Lung microvascular endothelial cell (primary cell): Measurements from ENCODE around the gene FHIT. TPM values are rescaled to one million over a fixed set of nuclear protein-coding genes. Genes with fewer than 3 reads are reported as not detected.

Experiments
- DNase-seq, 2 donors: peaks; one replicate each; pipeline versions ENCODE4 v3.0.0 to v3.0.0-alpha.2; 2010; ENCODE audit warnings: low read depth in 2 of 2
- total RNA-seq: library from RNA; depleted of rRNA; stranded (reverse); fragments of >200 nt; gene quantifications from 2 replicates; pipeline ENCODE4 v1.2.1, GENCODE V29; 2014

FHIT gene
- total RNA-seq, 1 donor from 2014 or later: 0.79 TPM

DNA sequence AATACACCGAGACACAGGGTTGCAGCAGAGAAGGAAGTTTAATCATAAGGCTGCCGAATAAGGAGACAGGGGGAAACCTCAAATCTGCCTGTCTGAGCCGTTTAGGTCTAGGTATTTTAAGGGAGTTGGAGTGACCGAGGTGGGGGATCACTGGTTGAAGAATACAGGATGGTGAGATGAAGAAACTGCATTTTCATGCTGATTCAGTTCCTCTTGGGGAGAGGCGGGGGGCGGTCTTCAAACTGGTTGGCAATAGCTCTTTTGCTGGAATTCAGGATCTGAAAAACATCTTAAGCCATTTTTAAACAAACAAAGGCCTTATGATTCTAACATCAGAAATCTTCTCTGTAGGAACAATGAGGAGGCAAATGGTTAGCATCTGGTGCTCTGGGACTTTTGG lies 1502.0 kb downstream of the FHIT start:
- DNase-seq: no peak

DNA sequence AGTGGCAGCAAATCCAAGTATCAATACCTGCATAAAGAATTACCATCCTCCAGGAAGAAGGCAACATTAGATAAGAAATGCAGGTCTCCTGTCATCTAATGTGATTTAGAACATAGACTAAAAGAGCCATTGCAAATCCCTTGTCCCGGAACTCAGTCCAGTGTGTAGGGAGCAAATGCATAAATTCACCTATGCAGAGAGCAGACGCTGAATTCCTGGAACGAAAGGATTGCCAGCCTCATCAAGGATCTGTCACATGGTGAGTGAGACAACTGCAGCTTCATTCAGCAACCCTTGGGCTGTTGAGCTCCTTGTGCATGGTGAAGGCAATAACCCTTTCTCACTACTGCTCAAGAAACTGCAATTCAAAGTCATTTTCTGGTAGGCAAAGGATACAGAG lies 1504.7 kb downstream of the FHIT start:
- no peak for DNase-seq

DNA sequence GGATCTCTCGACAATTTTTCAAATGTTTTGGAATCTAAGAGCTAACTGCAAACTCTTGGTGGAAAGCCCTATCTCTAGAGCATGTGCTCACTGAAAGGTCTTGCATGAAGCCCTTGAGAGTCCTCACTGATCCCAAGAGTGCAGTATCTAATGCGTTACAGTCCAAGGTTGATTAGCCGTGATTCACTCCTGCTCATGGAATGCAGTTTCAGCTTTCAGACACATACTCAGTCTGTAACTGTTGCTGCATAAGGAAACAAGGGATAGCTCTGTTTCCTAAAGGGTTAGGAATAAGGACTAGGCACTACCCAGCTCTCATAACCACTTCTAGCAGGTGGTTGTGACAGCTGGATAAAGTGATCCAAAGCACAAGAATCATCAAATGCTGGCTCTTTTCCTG lies 1514.0 kb downstream of the FHIT start:
- DNase-seq: no peak

DNA sequence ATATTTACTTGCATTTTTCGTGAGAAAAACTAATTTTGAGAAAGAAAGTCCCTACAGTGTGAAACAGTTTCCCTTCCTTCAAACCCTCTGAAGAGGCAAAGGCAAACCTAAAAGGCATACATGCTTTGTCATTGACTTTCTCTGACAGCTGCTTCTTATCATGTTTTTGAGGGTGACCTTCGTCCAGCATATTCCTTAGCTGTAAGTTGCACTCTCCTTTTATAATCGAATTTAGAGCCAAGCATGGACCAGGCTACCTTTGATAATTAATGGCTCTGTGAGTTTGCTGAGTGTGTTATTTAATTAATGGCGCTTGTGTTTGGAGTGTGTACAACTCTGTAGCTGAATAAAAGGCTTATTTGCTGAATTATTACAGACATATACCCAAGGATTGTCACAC lies 1517.2 kb downstream of the FHIT start:
- DNase-seq: no peak

DNA sequence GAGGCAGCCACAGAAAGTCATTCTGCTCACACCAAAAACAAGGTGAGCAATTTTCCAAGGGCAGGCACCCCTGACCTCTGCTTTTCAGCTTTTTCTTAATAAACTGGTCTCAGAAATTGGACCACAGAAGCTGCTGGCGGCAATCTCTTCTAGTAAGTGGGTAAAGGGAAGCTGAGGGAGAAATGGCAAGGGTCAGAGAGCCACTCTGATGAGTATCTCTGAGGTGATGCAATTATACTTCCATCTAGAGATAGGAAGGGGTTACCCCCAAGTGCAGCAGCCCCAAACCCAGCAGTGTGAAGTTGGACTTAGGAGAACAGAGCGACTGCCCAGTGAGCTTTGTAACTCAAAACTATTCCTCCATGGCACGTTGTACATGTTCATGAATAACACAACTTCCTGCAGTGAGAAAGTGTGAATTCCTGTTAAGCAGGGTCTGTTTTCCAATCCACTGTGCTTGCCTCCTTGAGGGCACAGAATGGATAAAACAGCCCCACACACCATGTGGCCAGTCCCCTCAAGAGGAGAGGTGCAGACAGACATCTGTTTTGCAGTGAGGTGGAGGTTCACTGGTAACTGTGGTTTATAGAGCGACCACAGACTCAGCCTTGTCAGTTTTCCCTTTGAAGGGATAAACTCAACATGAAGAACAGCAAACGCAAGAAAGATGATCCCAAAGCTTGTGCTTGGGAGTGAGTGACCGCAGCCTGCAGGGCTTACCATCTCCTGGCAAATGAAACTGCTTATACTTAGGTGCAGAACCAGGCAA lies 1518.0 kb downstream of the FHIT start:
- DNase-seq: no peak

DNA sequence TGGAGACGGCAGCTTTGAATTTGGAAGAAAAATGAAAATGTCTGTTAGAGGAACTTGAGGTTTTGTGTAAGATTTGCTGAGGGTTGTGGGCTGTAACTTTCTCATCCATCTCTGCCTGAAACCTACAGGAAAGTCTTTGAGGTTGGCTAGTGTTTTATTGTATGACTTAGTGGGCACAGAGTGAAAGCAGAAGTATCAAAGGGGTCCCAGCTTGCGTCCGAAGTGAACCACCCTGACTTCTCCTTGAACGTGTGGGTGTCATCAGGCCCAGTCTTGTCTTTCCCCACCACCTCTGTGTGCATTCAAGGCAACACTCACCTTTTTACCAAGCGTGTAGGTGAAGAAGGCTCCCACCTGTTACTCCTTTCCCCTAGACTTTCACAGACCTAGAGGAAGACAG lies 1519.3 kb downstream of the FHIT start:
- DNase-seq: no peak

DNA sequence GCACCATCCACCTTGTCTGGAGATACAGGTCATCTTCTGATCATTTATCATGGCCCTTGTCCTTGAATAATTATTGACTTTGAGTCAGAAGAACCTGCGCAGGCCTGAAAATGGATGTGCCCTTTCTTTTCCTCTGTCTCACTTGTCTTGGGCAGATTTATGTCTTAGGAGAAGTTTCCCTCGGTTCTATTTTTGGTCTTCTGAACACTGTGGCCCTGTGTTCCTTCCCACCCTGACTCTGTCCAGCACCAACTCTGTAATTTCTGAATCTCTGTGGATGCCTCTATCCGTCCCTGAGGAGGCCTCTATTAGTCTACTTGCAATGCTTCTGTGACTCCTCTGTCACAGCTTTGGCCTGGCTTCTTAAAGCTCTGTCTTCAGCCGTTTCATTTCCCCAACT lies 1520.7 kb downstream of the FHIT start:
- DNase-seq: no peak

DNA sequence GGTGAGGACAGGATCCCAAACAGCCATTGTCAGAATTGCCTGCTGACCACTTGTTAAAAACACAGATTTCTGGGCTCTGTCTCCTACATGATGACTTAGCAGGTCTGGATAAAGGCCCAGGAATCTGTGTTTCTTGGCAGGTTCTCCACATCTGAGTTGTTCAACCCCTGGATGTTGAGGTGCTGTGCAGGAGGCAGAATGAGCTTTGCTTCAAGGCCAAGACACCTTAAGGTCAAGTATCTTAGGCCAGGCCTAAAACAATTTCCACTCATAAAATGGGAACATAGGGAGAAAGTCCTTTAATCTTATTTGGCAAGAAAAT lies 1522.7 kb downstream of the FHIT start:
- DNase-seq: no peak

DNA sequence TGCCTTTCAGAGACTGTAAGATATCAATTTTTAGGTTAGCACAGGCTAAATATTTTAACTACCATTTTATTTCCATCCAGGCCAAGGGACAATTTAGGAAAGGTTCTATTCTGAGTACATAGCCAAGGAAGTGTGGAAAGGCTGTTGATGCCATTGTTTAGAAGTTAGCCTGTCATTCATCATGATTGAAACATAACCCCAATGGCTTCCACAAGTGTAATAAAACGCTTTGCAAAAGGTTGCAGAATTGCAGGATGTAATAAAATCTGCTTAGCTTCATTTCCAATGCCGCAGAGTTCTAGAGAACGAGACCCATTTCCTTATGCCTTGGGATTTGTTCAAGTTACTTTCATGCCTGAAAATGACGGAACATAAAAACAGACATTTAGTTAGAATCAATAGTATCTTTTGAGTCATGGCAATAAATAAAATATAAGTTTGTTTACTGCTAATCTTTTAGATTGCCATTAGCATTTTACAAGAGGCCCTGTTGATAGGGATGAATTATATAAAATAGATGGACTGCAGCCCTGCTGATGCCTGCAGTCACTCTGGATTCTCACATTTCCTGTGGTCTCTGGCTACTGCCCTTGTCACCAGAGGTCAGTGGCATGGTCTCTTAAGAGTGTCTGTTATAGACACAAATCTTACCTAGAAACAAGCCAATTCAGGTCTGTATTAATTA lies 1523.2 kb downstream of the FHIT start:
- no peak for DNase-seq

DNA sequence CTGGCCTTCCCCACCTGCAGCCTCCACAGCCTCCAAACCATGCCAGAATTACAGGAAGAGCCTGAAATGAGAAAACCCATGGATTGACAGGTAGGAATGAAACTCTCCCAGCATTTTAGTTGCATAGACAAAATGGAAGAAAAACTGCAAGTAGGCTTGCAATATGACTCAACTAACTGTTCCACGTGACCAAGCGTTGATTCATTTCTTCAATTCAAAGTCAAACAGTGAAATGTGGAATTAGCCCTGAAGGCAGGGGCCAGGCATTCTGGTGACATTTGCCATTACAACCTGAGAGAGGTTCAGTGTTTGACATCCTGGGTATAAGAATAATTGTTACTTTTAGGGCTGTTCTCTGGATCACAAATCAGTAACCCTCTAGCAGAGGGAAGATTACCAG lies 1525.0 kb downstream of the FHIT start:
- no peak for DNase-seq

DNA sequence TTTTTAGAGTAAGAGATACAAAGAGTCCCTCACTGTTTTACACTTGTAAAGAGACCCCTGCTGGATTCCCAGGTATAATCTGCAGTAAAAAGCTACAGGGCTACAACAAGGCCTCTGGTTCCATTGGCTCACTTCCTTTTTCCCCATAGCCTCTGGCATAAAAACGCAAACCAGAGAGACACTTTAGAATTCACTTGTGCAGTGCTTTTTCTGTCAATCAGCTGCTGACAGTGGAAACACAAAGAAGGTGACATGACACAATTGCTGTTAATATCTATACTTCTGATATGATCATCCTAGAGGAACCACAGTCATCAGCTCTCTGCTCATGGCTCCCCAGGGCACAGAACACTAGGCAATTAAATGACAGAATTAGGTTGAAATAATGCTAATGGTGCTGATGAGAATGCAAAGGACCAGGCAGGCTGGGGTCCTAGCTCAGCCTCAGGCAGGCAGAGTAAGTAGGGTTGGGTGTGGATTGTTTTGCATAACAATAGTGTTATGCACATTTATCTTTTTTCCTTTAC lies 1533.5 kb downstream of the FHIT start:
- DNase-seq: no peak

DNA sequence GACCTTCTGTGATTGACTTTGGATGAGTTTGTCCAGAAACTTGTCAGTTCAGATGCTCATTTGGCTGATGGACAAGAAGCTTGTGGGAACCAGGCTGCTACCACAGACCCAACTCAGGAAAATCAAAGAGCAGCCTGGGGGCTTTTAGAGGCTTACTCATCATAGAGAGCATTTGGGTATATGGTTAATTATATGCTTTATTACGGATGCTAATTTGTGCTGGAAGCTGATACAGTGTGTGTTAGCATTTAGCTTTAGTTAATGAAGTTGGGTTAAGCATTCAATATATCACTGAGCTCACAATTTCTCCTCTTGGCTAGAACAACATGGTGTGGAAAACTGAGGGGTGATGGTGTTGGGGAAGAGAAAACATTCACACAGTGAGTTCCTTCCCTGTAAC lies 1537.2 kb downstream of the FHIT start:
- no peak for DNase-seq

DNA sequence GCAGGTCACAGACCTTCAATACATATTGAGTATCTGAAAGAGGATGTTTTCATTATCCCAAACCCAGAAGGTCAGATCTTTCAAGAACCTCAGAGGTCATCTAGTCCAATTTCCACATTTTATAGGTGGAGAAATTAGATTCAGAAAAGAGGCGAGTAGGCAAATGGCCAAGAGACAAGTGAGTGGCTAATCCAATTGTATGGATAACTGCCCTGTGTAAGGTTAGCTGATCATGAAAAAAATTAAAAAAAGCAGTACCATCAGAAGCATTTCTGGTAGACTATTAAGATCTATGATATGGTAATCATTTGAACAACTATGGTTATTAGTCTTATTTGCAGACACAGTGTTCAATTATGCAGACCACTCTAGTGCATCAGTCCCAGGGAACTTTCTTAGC lies 1540.7 kb downstream of the FHIT start:
- DNase-seq: no peak

DNA sequence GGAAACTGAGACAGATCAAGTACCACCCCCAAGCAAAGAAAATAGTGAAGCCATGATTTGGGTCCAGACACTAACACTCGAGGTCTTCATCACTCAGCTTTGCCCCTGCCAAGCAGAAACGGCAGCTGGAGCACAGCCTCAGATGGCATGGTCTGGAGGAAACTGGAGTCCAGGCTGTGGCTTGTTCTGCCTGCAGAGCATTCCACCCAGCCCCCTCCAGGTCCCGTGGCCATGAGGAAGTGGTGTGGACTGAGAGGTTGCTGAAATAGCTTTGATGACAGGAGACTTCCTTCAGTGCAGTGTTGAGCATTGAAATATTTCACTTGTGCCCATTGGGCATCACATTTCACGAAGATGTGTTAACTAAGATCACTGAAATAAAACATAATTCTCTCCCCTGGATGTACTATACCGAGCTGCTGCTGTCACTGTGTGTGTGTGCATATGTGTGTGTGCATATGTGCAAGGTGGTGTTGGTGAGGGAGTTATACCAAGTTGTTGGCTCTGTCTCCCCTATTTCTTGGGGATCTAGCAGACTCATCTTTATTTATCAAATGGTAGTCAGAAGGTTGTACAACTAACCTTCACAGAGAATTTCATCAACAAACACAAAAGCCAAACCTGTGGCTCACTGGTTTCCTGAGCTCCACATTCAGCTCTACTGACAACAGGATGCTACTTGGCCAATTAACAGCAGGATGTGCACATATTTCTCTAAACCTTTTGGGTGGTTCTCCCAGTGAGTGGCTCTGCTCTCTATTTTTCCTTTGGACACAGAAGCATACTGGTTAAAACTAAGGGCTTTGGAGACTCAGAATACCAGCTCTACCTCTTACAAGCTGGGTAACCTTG lies 1541.3 kb downstream of the FHIT start:
- no peak for DNase-seq

DNA sequence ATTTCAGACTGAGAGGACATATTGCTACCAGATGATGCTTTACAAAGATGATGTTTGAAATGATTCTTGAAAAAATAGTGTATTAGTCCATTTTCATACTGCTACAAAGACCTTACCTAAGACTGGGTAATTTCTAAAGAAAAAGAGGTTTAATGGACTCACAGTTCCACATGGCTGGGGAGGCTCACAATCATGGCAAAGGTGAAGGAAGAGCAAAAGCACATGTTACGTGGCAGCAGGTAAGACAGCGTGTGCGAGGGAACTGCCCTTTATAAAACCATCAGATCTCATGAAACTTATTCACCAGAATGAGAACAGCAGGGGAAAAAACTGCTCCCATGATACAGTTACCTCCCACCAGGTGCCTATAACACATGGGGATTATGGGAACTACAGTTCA lies 1543.0 kb downstream of the FHIT start:
- no peak for DNase-seq

DNA sequence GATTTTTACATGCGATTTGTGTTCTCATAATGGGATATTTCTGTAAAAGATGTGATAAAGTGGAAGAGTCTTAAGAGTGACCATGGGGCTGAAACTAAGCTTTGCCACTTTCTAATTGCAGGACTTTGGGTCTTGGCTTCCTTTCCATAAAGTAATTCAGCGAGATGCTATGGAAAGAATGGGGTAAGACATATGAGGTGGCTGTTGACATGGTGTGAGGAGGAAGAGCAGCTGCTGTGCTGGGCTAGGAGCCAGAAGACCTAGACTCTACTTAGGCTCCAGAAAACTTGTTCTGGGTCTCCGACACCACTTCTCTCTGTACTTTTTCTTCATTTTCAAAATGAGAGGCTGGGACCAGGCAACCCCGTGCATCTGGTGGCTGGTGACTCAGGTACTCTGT lies 1547.0 kb downstream of the FHIT start:
- no peak for DNase-seq

DNA sequence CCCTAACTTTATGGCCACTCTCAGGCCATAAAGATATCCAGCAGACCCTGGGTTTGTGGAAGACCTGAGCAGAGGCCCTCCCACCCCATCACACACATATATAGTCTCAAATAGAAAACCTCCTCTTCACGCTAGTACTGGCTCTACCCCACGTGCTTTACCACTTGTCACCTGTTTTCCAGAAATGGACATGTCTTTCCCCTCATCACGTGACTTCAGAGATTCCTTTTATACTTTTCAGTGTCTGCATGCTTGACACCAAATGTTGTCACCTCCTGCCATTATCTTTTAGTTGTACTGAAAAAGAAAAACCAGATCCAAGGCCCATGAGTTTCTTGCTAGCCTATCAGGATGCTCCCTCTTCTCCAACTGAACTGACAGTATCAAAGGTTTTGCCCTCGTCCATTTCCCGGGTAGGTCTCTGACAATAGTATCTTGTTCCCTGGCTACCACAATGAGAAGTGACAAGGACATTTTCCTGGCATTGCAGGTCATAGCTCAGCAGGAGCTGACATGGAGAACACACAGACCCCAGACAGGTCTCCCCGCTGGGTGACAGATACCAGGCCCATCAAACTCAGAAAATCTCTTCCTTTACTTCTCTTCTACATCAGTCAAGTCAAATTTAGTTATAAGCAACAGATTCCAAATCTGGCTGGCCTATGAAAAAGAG lies 1551.5 kb downstream of the FHIT start:
- DNase-seq: no peak
